HepG2 (cell line): ENCODE data around the gene BCAS4. TPM values are rescaled to one million over a fixed set of nuclear protein-coding genes. Genes with fewer than 3 reads are reported as not detected.
A peak's percentile ranks its signal among the peaks of the same experiment; 100 is the strongest.

Source experiments
- KLF16 ChIP-seq, 2 experiments: sonication (generic) in 1 of 2; formaldehyde crosslinking in 1 of 2; IDR thresholded peaks; 2 replicates each; pipeline versions ENCODE4 v1.6.1 to v1.8.0; 2016 to 2023; ENCODE audit warnings: missing genetic modification reagents in 2 of 2, missing compliant biosample characterization in 1 of 2
- NCOA5 ChIP-seq: sonication (generic); formaldehyde crosslinking; IDR thresholded peaks from 2 replicates; pipeline ENCODE4 v1.4.0; 2020; ENCODE audit warnings: missing genetic modification reagents
- PAWR ChIP-seq: sonication (generic); formaldehyde crosslinking; IDR thresholded peaks from 2 replicates; pipeline ENCODE4 v1.4.0; 2020; ENCODE audit warnings: missing genetic modification reagents, mild to moderate bottlenecking, borderline replicate concordance
- SNRNP70 ChIP-seq: fragments of 200-400 bp; formaldehyde crosslinking; IDR thresholded peaks from 2 replicates; pipeline ENCODE4 v1.6.1; 2017; ENCODE audit warnings: mild to moderate bottlenecking, low read depth, low read length, moderate library complexity
- SP5 ChIP-seq: IDR thresholded peaks from 2 replicates; pipeline ENCODE4 v1.6.1; 2016; ENCODE audit warnings: low read depth, borderline replicate concordance
- TBX3 ChIP-seq: fragments of 450-650 bp; IDR thresholded peaks from 2 replicates; pipeline ENCODE4 v1.6.1; 2017; ENCODE audit warnings: antibody characterized with exemption, mild to moderate bottlenecking, inconsistent platforms, borderline replicate concordance
- TEAD3 ChIP-seq: optimal IDR thresholded peaks from 2 replicates; pipeline ENCODE3; 2016; ENCODE audit warnings: borderline replicate concordance
- U2AF2 ChIP-seq: fragments of 200-400 bp; formaldehyde crosslinking; IDR thresholded peaks from 2 replicates; pipeline ENCODE4 v1.6.1; 2017; ENCODE audit warnings: low read depth, mild to moderate bottlenecking, low read length
- ZKSCAN1 ChIP-seq: fragments of 150-350 bp; IDR thresholded peaks from 2 replicates; pipeline ENCODE4 v1.6.1; 2014; ENCODE audit warnings: low read length
- ZNF101 ChIP-seq: sonication (generic); formaldehyde crosslinking; IDR thresholded peaks from 2 replicates; pipeline ENCODE4 v1.4.0; 2020; ENCODE audit warnings: mild to moderate bottlenecking, low read depth, missing genetic modification reagents, borderline replicate concordance
- ZNF121 ChIP-seq: sonication (generic); formaldehyde crosslinking; IDR thresholded peaks from 2 replicates; pipeline ENCODE4 v1.5.0; 2020; ENCODE audit warnings: mild to moderate bottlenecking, missing genetic modification reagents
- ZNF407 ChIP-seq: sonication (generic); formaldehyde crosslinking; IDR thresholded peaks from one replicate; pipeline ENCODE4 v1.5.1; 2020; ENCODE audit warnings: mild to moderate bottlenecking, missing genetic modification reagents; ENCODE audit errors: not compliant biosample characterization
- ZNF441 ChIP-seq: sonication (generic); formaldehyde crosslinking; IDR thresholded peaks from 2 replicates; pipeline ENCODE4 v1.7.0; 2021; ENCODE audit warnings: missing genetic modification reagents, borderline replicate concordance
- ZNF557 ChIP-seq: sonication (generic); formaldehyde crosslinking; IDR thresholded peaks from 2 replicates; pipeline ENCODE4 v1.4.0; 2020; ENCODE audit warnings: missing genetic modification reagents
- ZNF792 ChIP-seq: IDR thresholded peaks from 2 replicates; pipeline ENCODE4 v1.6.1; 2016
- polyA plus RNA-seq, 8 experiments: library from polyadenylated mRNA; depleted of rRNA in 3 of 8; stranded (reverse) in 7 of 8; unstranded in 1 of 8; fragments of >200 nt; fragmentation: Illumina TruSeq in 4 of 8; extraction: Trizol in 4 of 8; gene quantifications; 2 replicates each; pipeline versions ENCODE4 v1.2.1 to v1.2.3, GENCODE V29; 2011 to 2016; ENCODE audit warnings: low read depth in 4 of 8, missing spikeins in 1 of 8, mixed read lengths in 1 of 8; ENCODE audit not compliant: insufficient read depth in 1 of 8
- total RNA-seq, 5 experiments: library from RNA; depleted of rRNA; stranded (reverse); fragments of >200 nt; fragmentation: Illumina TruSeq; extraction: Trizol; gene quantifications; 2 replicates each; pipeline ENCODE4 v1.2.3, GENCODE V29; 2016; ENCODE audit warnings: low read depth in 1 of 5
- TF ChIP-seq, protein P1 (sequence below): sonication (generic); formaldehyde crosslinking; IDR thresholded peaks from 2 replicates; pipeline ENCODE4 v1.5.0; 2020; ENCODE audit warnings: mild to moderate bottlenecking, missing genetic modification reagents, borderline replicate concordance
- TF ChIP-seq, protein P2 (sequence below): sonication (generic); formaldehyde crosslinking; IDR thresholded peaks from 2 replicates; pipeline ENCODE4 v1.4.0; 2020; ENCODE audit warnings: missing genetic modification reagents
- TF ChIP-seq, protein P3 (sequence below): sonication (generic); formaldehyde crosslinking; IDR thresholded peaks from 2 replicates; pipeline ENCODE4 v1.5.1; 2020; ENCODE audit warnings: missing genetic modification reagents, mild to moderate bottlenecking, borderline replicate concordance

BCAS4 gene
- total and polyA plus RNA-seq, 2 of the 13 experiments (the other 11 are each of a cell fraction or from before 2014, with no cell fraction given), result 7.2 to 8.0 TPM

- TF ChIP-seq, protein P1, sequence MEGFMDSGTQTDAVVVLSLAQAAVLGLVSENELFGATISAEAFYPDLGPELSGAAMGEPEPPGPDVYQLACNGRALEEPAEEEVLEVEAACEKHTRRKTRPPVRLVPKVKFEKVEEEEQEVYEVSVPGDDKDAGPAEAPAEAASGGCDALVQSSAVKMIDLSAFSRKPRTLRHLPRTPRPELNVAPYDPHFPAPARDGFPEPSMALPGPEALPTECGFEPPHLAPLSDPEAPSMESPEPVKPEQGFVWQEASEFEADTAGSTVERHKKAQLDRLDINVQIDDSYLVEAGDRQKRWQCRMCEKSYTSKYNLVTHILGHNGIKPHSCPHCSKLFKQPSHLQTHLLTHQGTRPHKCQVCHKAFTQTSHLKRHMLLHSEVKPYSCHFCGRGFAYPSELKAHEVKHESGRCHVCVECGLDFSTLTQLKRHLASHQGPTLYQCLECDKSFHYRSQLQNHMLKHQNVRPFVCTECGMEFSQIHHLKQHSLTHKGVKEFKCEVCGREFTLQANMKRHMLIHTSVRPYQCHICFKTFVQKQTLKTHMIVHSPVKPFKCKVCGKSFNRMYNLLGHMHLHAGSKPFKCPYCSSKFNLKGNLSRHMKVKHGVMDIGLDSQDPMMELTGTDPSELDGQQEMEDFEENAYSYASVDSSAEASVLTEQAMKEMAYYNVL (CRISPR knock-in tag), result peak; percentile 92; the same call in 1 of the 2 replicates
- TF ChIP-seq, protein P2, sequence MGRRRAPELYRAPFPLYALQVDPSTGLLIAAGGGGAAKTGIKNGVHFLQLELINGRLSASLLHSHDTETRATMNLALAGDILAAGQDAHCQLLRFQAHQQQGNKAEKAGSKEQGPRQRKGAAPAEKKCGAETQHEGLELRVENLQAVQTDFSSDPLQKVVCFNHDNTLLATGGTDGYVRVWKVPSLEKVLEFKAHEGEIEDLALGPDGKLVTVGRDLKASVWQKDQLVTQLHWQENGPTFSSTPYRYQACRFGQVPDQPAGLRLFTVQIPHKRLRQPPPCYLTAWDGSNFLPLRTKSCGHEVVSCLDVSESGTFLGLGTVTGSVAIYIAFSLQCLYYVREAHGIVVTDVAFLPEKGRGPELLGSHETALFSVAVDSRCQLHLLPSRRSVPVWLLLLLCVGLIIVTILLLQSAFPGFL (CRISPR knock-in tag), result peak; percentile 50; the same call in 1 of the 2 replicates
- peak; percentile 93; the same call in 1 of the 2 replicates for TF ChIP-seq ZNF557
- peak; percentile 100 for TF ChIP-seq TEAD3 (CRISPR knock-in tag)
- TF ChIP-seq ZNF101 (CRISPR knock-in tag), result no peak
- peak in 1 of 2 experiments; percentile 61; a peak in 1 of 4 replicates for TF ChIP-seq KLF16 (CRISPR knock-in tag; IDR thresholded peaks at IDR 0.05)
- TF ChIP-seq ZNF121, result no peak
- TF ChIP-seq, protein P3, sequence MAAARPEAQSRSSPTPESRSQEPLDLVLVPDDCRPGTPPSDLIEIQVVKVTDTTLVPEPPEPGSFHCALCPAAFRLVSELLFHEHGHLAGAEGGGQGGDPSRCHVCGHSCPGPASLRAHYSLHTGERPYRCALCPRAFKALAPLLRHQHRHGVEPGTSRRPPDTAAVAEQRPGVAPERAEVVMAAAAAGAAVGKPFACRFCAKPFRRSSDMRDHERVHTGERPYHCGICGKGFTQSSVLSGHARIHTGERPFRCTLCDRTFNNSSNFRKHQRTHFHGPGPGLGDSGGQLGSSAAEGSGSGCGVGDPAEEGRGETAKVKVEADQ (CRISPR knock-in tag), result peak; percentile 96; the same call in 1 of the 2 replicates
- peak; percentile 88 for TF ChIP-seq SP5
- no peak for TF ChIP-seq PAWR (CRISPR knock-in tag)
- peak; percentile 75; the same call in 1 of the 2 replicates for TF ChIP-seq ZNF441 (CRISPR knock-in tag)
- no peak for TF ChIP-seq SNRNP70
- TF ChIP-seq ZNF792 (CRISPR knock-in tag), result peak; percentile 95
- peak; percentile 86 for TF ChIP-seq ZNF407 (CRISPR knock-in tag)
- no peak for TF ChIP-seq U2AF2
- TF ChIP-seq ZKSCAN1, result no peak
- 0 out of 2 replicates have a peak, but pooled peaks have one; percentile 39 for TF ChIP-seq NCOA5 (CRISPR knock-in tag)
- TF ChIP-seq TBX3, result no peak
Observed at GRCh38 chr20:50790651-50791277, 4.1 kb upstream of the BCAS4 start (continued).
